ENCODE measurements around the gene PARPBP. TPM values are rescaled to one million over a fixed set of nuclear protein-coding genes. Genes with fewer than 3 reads are reported as not detected.

Gene PARPBP
- total and polyA plus RNA-seq, 10 donors, result 2.9 to 7.7 (median 5.1) TPM

GRCh38 chr12:102107970-102108369 lies 12.0 kb upstream of the PARPBP start:
- H3K4me1 ChIP-seq, result no peaks in the 10 kb centered on the region
- WGBS, 5 donors, result 73 to 95% (median 86%) methylated on average over 1 of the region's 1 CpG
- TF ChIP-seq POLR2A (IDR thresholded peaks at IDR 0.05) (no peak), POLR2AphosphoS5 (IDR thresholded peaks at IDR 0.05) (no peak), CTCF (IDR thresholded peaks at IDR 0.05 in 8 of 11, conservative IDR thresholded peaks at IDR 0.05 in 3 of 11) (no peak)
- DNase-seq, result no peak
- peaks cover 0 to 17% (median 7%) of the 10 kb centered on the region in 8 donors for H3K9me3 ChIP-seq
- H3K27me3 ChIP-seq (replicated peaks in 1 of 7), result no peaks in the 10 kb centered on the region
- H3K36me3 ChIP-seq, result peaks cover 0 to 98% (median 56%) of the 10 kb centered on the region in 6 donors
- no peak overlapping the region for H3K4me3 ChIP-seq
- H3K27ac ChIP-seq, result no peak overlapping the region
- intact Hi-C loops (cut with DNase I; ENCODE audit: low total_unique reads), result no loop called here

GRCh38 chr12:102110782-102111181 lies 9.2 kb upstream of the PARPBP start:
- TF ChIP-seq CTCF (IDR thresholded peaks at IDR 0.05 in 8 of 11, conservative IDR thresholded peaks at IDR 0.05 in 3 of 11), result no peak
- TF ChIP-seq POLR2AphosphoS5 (IDR thresholded peaks at IDR 0.05), result no peak
- TF ChIP-seq POLR2A (IDR thresholded peaks at IDR 0.05), result no peak
- peaks cover 0 to 10% (median 3%) of the 10 kb centered on the region in 8 donors for H3K9me3 ChIP-seq
- DNase-seq, result no peak
- H3K27me3 ChIP-seq (replicated peaks in 1 of 7), result no peaks in the 10 kb centered on the region
- H3K4me1 ChIP-seq, result no peaks in the 10 kb centered on the region
- no peak overlapping the region for H3K4me3 ChIP-seq
- intact Hi-C loops (cut with DNase I; ENCODE audit: low total_unique reads), result loop anchor here (10.0 kb wide), 1 partner anchor 46 kb away; the partner anchor contains the start of gene WASHC3
- H3K36me3 ChIP-seq, result peaks cover 0 to 93% (median 55%) of the 10 kb centered on the region in 6 donors
- no peak overlapping the region for H3K27ac ChIP-seq

GRCh38 chr12:102114212-102114611 lies 5.8 kb upstream of the PARPBP start:
- H3K4me3 ChIP-seq, result no peak overlapping the region
- H3K9me3 ChIP-seq, result no peaks in the 10 kb centered on the region
- intact Hi-C loops (cut with DNase I; ENCODE audit: low total_unique reads), result loop anchor here (10.0 kb wide), 1 partner anchor 49 kb away; the partner anchor contains the start of gene WASHC3
- no peak for TF ChIP-seq CTCF (IDR thresholded peaks at IDR 0.05 in 8 of 11, conservative IDR thresholded peaks at IDR 0.05 in 3 of 11)
- TF ChIP-seq POLR2A (IDR thresholded peaks at IDR 0.05), result no peak
- TF ChIP-seq POLR2AphosphoS5 (IDR thresholded peaks at IDR 0.05), result no peak
- H3K4me1 ChIP-seq, result peaks cover 0 to 11% (median 7%) of the 10 kb centered on the region in 6 donors
- no peak for DNase-seq
- H3K27me3 ChIP-seq (replicated peaks in 1 of 7), result no peaks in the 10 kb centered on the region
- peaks cover 0 to 85% (median 47%) of the 10 kb centered on the region in 6 donors for H3K36me3 ChIP-seq
- 90 to 96% (median 93%) methylated on average over 2 of the region's 2 CpGs for WGBS, 5 donors
- H3K27ac ChIP-seq, result no peak overlapping the region

- H3K27ac ChIP-seq, result no peak overlapping the region
- no peaks in the 10 kb centered on the region for H3K27me3 ChIP-seq (replicated peaks in 1 of 7)
- intact Hi-C loops (cut with DNase I; ENCODE audit: low total_unique reads), result loop anchor here (10.0 kb wide), 1 partner anchor 52 kb away; the partner anchor contains the start of gene WASHC3
- DNase-seq, result no peak
- H3K4me3 ChIP-seq, result no peak overlapping the region
- TF ChIP-seq CTCF (IDR thresholded peaks at IDR 0.05 in 8 of 11, conservative IDR thresholded peaks at IDR 0.05 in 3 of 11) (no peak), POLR2AphosphoS5 (IDR thresholded peaks at IDR 0.05) (no peak), POLR2A (IDR thresholded peaks at IDR 0.05) (no peak)
- 83 to 96% (median 92%) methylated on average over 7 of the region's 7 CpGs for WGBS, 5 donors
- peaks cover 10 to 28% (median 22%) of the 10 kb centered on the region in 6 donors for H3K4me1 ChIP-seq
- no peaks in the 10 kb centered on the region for H3K9me3 ChIP-seq
- peaks cover 0 to 63% (median 27%) of the 10 kb centered on the region in 6 donors for H3K36me3 ChIP-seq
Observed at GRCh38 chr12:102116392-102116791, 3.6 kb upstream of the PARPBP start.
